Left lobe of liver (tissue), 2 donors: Measurements from ENCODE around the gene SMIM35. TPM values are rescaled to one million over a fixed set of nuclear protein-coding genes. Genes with fewer than 3 reads are reported as not detected.

Experiments used
- ATAC-seq: fragments of 200-7000 bp; cut with Tn5 transposase; one replicate; pipeline ENCODE4 v1.9.1; 2020; ENCODE audit warnings: mild to moderate bottlenecking, moderate library complexity
- DNase-seq: peaks from one replicate; pipeline ENCODE4 v3.0.0-alpha.2; 2020; ENCODE audit warnings: low spot score
- total RNA-seq: library from RNA; stranded (reverse); gene quantifications from one replicate; pipeline ENCODE4 v1.2.1, GENCODE V29; 2021
- donor health status: DM: no; HTN: no; CAD: no; lungs with moderate emphysema.
- donor health status: DM: no; HTN: yes; CAD: no.

SMIM35 gene
- total RNA-seq, 1 donor from 2014 or later = 0.08 TPM

DNA sequence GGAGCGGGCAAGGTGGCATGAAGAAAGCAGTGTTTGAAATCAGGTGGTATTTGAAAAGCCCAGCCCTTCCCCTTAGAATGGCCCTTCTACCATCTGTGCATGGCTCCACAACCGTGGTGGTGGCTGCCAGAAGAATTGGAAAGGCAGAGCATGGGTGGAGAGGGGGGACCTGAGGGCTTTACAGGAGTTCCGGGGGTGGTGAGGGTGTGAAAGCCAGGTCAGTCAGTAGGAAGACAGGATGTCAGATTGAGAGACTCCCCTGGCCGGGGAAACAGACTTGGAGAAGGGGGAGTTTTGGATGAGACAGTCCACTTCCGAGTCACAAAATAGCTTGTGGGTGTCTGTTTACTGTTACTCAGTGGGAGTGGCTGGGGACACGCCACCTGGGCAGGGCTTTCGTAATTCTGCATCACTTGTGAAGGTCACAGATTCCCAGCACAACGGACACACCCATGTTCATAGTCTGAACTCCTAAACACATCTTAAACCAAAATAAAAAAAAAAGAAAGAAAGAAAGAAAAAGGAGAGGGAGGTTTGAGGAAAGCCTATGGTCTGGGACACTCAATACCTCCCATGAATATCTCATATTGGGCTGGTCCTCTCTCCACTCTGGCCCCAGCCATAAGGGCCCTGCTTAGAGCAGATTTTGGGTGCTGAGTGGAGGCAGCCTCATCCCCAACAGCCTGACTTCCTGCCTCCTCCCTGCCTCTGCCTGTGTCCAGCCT, 24.4 kb upstream of the SMIM35 start:
- DNase-seq (no peak), ATAC-seq (no peak)

DNA sequence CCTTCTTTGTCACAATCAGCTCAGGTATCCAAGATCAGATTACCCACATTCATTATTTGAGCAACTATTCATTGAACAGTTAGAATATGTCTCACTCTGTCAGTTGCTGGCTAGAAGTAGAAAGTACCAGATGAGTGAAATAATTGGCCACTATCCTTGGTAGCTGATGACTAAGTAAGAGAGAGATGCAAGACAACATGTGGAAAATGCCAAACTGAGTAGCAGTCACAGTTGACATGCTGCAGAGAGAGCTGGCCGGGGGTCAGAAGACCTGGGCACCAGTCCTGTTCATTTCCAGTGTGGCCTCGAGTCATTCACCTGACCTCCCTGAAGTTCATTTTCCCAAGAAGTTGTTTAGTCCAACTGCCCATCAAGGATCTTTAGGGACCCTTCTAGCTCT, 22.5 kb upstream of the SMIM35 start:
- no peak for ATAC-seq
- no peak for DNase-seq

DNA sequence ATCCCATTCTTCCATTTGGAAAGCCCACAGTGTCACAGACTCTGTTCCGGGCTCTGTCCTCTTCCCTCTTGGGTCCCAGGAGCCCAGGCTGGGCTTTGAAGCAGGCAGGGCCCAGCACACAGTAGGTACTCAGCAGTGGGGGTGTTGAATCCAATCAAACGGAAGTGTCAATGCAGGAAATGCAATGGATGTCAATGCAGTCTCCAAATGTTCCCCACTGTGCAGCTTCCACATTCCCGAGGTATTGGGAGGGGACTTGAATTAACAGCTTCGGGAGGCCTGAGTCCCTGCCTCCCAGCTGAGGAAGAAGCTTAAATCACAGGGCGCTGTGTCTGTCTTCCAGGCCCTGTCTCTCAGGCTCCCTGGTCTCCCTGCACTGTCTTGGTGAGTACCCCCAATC, 21.8 kb upstream of the SMIM35 start:
- no peak for DNase-seq
- no peak for ATAC-seq

GRCh38 chr11:118106789-118107335, 20.1 kb upstream of the SMIM35 start:
- DNase-seq (no peak), ATAC-seq (no peak)

- no peak for ATAC-seq
- DNase-seq = no peak
Observed at GRCh38 chr11:118105657-118106305, 19.0 kb upstream of the SMIM35 start.

DNA sequence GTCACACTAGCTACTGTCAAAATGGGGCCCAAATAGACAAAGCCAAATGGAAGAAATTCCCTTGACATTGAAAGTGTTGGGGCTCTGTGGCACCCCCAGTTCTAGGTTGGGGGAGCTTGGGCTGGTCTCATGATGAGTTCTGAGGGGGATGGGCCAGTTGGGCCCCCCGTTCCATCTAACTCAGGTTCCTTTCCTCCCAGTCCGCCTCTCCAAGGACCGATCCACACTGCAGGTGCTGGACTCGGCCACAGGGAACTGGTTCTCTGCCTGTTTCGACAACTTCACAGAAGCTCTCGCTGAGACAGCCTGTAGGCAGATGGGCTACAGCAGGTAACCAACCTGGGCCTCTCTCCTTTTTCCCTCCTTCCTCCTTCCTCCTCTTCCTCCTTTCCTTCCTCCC, 17.7 kb upstream of the SMIM35 start:
- DNase-seq (no peak), ATAC-seq (no peak)

DNA sequence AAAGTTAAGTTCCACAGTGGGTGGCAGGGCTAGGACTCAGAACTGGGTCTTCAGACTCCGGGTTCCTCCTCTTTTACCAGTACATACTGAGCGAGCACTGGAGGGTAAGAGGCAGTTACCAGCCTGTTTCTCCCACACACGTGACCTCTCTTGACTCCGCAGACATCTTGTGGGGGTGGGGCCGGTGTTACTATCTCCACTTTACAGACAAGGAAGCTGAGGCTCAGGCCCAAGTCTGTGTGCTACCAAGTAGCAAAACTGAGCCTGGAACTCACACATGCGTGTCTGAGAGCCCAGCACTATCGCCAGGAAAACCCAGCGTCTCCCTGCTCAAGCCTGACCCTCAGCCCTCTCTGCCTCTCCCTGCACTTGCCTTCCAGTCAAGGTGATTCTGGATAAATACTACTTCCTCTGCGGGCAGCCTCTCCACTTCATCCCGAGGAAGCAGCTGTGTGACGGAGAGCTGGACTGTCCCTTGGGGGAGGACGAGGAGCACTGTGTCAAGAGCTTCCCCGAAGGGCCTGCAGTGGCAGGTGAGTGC, 16.0 kb upstream of the SMIM35 start:
- no peak for DNase-seq
- ATAC-seq = peak; percentile 46

DNA sequence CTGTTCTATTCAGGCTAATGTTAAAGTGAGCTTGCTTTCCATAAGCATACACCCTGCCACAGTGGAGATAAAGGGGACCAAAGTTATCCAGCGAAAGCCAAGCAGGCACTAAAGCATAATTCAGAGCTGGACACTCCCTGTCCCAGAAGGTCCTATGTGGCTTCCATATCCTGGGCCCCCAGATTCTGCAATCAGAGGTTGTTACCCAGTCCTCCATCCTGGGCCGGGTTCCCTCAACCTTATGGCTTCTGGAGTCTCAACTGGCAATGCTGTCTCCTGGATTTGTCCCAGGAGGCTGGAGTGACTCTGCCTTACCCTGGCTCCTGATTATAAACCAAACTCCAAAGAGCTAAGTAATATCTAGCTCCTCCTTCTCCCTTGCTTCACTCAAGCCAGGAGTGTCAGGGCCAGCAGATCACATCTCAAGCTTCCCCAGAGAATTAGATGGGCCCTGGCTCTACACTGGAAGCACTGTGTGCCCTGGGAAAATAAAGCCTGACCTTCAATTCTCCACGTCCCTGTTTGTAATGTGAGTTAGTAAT, 14.0 kb upstream of the SMIM35 start:
- ATAC-seq (no peak), DNase-seq (no peak)

DNA sequence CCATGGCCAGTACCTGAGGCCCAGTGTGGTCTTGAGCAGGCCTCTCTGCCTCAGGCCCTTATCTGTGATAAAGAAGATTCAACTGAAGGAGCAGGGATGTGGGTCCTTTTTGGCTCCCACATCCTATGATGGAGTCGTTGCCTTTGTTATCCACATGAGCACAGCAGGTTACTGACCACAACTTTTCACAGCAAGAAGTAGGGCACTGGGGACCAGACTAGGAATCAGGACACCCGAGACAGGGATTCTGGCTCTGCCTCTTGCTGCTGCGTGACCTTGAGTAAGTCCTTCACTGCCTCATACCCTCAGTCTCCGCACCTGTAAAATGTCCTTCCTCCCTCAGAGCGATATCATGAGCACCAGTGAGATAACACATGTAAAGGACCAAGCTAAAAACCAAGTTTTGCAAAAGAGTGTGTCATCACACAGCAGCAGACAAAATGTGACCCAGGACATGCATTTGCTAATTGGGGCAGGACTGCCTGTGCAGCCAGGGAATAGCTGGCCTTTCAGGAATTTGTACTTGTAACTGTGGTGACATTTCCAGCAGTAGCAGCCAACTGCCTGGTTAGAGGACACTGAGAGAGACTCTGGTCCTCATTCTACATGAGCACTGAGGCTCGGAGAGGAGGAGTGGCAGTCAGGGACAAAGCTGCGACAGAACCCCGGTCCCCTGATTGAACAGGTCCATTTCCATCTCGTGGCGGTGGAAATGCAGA, 13.2 kb upstream of the SMIM35 start:
- ATAC-seq (no peak), DNase-seq (no peak)

- DNase-seq (no peak), ATAC-seq (no peak)
Observed at GRCh38 chr11:118098996-118099837, 12.5 kb upstream of the SMIM35 start.

GRCh38 chr11:118095967-118096367, 9.2 kb upstream of the SMIM35 start:
- ATAC-seq = peak; percentile 79

GRCh38 chr11:118095493-118095892, 8.7 kb upstream of the SMIM35 start:
- DNase-seq = no peak
- no peak for ATAC-seq

More at GRCh38 chr11:118095967-118096367, 9.2 kb upstream of the SMIM35 start:
- no peak for DNase-seq

- peak; percentile 18 for ATAC-seq
Observed at GRCh38 chr11:118092907-118093571, 6.3 kb upstream of the SMIM35 start.

GRCh38 chr11:118091690-118092089, 4.9 kb upstream of the SMIM35 start:
- DNase-seq = no peak
- ATAC-seq = no peak

More at GRCh38 chr11:118092907-118093571, 6.3 kb upstream of the SMIM35 start:
- DNase-seq = no peak

DNA sequence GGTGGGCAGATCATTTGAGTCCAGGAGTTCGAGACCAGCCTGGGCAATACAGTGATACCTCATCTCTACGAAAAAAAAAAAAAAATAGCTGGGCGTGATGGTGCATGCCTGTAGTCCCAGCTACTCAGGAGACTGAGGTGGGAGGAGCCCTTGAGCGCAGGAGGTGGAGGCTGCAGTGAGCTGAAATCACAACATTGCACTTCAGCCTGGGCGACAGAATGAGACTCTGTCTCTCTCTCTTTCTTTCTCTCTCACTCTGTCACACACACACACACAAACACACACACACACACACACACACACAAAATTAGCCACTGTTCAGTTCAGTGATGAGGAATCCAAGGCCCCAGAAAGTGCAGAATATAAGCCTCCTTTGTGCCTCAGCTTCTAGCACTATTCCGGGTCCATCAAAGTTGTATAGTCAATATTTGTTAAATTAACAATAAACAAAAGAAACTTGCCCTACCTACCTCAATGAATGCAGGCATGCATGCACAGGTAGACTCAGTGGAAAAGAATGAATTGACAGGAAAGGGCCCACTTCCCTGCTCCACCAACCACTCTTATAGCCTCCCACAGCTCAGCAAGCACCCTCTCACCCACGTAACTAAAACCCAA, 3.9 kb upstream of the SMIM35 start:
- DNase-seq = no peak
- no peak for ATAC-seq

GRCh38 chr11:118088531-118088930, 1.8 kb upstream of the SMIM35 start:
- no peak for DNase-seq
- peak; percentile 61 for ATAC-seq

- DNase-seq (no peak), ATAC-seq (no peak)
Observed at GRCh38 chr11:118087931-118088330, 1.2 kb upstream of the SMIM35 start.

- ATAC-seq (no peak), DNase-seq (no peak)
Observed at GRCh38 chr11:118084656-118085055, 2.1 kb downstream of the SMIM35 start.

GRCh38 chr11:118084247-118084646, 2.5 kb downstream of the SMIM35 start:
- DNase-seq = no peak
- peak; percentile 41 for ATAC-seq
